GM21390 (cell line): ENCODE measurements around the gene MYO1D.
A peak's percentile ranks its signal among the peaks of the same experiment; 100 is the strongest.

Experiments
- ATAC-seq: cut with Tn5 transposase; IDR thresholded peaks from one replicate; pipeline ENCODE4 v1.9.1; 2021; ENCODE audit not compliant: unreplicated experiment

MYO1D gene

GRCh38 chr17:32516940-32517701 is 359.8 kb downstream of the MYO1D start:
- no peak for ATAC-seq

DNA sequence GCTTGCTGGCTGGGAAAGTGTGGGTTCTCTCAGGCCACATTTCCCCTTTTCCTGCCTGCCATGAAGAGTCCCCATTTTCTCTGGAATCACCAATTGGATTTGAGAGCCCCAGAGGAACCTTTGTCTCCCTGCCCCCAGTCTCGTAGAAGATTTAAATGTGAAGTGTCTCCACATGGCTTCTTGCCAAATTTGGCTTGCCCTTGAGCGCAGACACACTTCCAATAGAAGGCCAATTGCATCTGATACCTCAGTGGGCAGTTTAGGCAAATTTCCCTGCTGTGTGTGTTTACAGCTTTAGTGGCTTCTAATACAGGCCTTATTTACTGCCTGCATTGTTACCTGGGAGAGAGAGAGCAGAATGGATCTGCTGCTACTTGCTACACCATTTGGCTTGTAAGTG is 360.5 kb downstream of the MYO1D start:
- no peak for ATAC-seq

DNA sequence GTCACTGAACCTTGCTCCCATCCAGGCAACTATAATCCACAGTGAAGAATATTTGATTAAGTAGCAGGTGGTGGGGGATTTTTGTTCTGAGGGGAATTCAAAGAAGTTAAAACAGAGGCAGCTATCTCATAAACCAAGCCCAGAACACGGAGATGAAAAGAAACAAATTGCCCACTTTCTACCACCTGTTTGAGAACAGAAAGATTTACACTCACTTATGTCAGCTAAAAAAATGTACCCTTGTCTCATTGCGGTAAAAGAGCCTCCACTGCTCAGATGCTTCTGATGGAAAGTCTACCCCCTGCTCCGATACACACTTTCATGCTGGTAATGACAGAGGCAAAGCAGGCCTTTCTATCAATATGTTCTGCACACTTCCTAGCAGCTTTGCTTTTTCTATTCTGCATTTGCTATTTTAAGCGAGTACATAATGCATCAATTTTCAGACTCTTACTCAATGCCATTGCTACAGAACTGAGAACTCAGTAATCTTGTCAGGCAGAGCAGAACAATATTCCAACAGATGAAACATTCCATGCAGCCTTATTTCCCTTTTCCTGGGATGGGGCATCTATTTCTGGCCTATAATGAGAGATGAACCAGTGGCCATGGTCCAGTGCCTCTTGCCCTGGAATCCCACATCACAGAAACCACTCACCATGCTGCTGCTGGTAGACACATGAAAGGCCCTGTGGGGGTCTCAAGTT is 361.1 kb downstream of the MYO1D start:
- ATAC-seq = peak; percentile 39

DNA sequence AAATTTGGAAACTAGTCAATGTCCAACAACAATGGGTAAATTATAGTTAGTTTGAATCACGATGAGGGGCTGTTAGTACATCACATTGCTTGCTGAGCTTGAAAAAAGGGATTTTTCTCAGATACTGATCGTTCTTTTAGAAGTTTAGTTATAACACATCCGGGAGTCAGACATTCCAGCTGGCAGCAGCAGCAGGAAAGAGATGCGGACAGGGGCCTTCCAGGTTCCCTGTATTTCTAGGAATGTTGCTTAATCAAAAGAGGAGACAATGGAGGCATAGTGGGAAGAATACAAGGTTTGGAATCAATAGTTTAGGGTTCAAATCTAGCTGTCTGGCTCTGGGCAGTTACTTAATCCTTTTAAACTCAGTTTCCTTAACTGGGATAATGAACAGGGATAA is 362.3 kb downstream of the MYO1D start:
- ATAC-seq = no peak

DNA sequence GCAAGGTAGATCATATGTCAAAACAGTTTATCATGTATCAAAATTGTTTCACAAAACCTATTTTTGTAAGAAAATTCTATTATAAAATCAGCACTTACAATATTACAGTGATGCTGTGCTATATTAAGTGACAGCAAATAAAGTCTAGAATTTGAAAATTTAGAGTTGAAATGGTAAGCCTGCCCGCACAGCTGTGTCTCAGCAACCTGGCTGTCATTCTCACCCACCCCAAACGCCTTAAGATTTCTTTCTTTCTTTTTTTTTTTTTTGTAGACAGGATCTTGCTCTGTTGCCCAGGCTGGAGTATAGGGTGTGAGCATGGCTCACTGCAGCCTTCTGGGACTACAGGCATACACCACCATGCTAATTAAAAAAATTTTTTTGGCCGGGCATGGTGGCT is 363.3 kb downstream of the MYO1D start:
- ATAC-seq = no peak

DNA sequence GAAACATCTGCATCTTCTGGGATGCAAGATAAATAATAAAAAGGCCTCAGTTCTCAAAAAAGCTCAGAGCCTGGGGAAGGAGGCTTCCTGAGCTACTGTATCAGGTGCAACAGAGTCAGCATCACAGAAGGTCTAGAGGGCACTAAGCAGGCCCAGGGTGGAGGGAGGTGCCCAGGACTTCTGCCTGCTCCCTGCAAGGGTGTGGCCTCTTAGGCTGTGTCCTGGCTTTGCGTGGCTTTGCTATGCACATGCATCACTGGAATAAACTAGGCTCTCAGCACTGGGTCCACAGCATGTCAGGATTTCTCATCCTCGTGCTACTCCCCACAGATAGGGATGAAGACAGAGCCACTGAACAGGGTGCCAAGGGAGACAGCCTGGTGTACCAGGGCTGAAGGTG is 364.6 kb downstream of the MYO1D start:
- no peak for ATAC-seq

GRCh38 chr17:32510466-32510865 is 366.5 kb downstream of the MYO1D start:
- ATAC-seq = no peak

- no peak for ATAC-seq
Measured at GRCh38 chr17:32508926-32509325, 368.0 kb downstream of the MYO1D start.

- no peak for ATAC-seq
Measured at GRCh38 chr17:32504166-32504990, 372.5 kb downstream of the MYO1D start.

DNA sequence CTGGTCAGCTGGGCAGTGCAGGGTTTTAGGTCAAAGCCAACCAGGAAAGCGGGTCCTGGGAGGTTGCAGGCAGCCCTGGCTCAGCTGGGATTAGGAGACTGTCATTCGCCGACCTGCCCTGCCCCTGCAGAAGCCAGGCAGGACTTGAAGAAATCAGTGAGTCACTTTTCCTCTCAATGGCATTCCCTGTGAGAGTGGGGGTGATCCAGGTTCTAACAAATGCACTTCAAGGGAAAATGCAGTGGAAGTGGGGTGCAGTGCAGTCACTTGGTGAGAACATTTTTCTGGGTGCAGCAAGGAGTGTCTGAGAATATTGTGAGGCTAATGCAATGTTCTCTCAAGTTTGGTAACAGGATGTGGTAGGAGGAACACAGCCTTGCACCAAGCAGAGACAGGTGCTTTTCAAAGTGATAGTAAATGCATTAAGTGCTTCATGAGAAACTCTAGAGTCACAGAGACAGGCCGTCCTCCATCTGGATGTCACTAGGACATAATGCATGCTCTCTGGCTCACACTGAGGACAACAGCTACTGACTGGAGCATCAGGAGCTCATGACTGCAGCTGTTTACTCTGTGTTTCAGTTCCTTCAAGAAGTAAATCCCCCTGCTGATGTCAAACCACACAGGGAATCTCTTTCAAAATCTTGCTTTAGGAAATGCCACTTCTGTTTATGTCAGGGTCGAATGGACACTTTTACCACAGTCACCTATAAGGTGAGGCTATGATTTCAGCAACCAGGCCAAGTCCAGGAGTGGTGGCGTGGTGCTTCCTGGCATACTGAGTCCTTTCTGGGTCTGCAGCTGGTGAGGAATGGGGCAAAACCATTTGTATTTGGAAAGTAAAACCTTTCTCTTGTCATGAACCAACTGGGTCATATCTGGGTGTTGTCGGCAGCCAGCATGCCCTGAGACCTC is 373.4 kb downstream of the MYO1D start:
- ATAC-seq = peak; percentile 90

- no peak for ATAC-seq
Measured at GRCh38 chr17:32502710-32503109, 374.2 kb downstream of the MYO1D start.

- no peak for ATAC-seq
Measured at GRCh38 chr17:32502013-32502412, 374.9 kb downstream of the MYO1D start.

DNA sequence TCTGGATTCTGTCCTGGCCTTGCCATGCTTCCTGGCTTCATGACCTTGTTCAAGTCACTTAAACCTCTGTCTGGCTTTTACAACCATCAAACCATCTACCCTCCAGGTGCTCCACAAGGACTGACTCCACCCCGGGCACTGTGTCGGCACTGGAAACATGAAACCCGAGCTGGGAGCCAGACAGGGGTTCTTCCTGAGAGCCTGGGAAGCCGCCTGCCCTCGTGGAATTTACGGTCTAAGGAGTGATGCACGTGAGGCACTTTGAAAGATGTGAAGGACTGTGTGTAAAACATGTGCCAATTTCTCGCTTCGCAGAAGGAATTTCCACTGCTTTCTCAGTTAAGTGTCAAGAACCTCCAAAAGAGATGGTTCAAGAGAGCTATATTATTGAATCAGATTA is 378.5 kb downstream of the MYO1D start:
- no peak for ATAC-seq

- no peak for ATAC-seq
Measured at GRCh38 chr17:32497431-32498205, 379.3 kb downstream of the MYO1D start.

DNA sequence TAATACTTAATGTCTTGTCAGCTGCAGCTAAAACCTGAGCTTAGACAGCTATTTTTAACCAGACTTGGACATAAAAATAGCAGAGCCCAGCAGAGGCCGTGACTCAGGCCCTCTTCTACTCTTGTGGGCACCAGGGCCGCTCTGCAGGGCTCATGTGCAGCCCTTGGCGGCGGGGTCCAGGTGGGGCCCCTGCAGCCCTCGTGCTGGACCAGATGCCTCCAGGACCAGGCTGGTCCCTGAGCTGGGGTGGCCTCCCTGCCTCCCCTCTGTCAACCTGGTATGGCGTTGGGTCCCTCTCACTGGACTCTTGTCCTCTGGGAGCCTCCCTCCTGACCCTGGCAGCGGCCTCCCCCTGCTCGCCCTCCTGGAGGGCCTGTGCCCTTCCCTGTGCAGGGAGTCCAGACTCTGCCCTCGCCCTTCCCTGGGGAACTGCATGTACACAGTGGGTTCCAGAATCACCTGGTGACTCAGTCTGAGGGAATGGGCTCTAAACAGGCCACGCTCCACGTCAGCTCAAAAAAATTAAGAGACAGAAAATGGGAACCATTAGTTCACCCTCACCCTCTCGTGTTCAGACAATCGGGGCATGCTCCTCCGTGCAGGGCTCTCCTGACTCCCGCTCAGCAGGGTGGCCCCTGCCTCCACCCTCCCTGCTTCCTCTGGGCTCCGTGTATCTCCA is 380.4 kb downstream of the MYO1D start:
- no peak for ATAC-seq

GRCh38 chr17:32495359-32496231 is 381.3 kb downstream of the MYO1D start:
- ATAC-seq = no peak

DNA sequence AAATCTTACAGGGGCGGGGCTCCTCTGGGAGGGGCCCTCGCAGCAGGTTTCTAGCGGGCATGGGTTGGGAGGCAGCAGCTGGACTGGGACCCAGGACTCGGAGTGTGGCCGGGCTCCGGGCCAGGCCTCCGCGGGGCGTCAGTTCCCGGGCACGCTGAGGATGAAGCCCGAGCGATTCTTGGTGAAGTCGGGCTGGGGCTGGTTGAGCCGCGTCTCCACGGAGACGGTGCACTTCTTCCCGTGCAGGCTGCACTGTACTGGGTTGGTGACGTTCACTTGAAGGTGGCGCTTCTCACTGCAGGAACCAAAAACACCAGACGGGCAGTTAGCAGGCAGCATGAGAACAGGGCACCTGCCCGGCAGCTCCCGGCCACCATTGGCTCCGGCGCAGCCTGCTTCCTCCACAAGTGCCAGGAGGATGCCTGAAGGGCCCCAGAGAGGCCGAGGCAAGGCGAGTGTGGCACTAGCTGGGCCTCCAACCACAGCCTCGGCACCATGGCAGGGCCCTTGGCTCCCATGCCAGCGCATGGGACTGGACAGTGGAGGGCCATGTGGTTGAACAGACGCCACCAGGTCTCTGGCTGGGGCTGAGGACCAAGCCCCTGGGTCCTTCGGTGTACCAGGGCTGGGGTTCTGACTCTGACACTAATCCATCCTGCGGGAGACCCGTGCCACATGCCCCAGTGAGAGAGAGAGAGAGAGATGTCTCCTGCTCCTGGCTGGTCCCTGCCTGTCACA is 382.1 kb downstream of the MYO1D start:
- ATAC-seq = no peak
